ENCODE data around the gene TECR.
A peak's percentile ranks its signal among the peaks of the same experiment; 100 is the strongest.

The TECR gene

GRCh38 chr19:14510311-14511228, 18.8 kb upstream of the TECR start:
- DNase-seq: peak; percentile 61

- no peak for DNase-seq
Observed at GRCh38 chr19:14511229-14511593, 18.2 kb upstream of the TECR start.

GRCh38 chr19:14512406-14512961, 16.9 kb upstream of the TECR start:
- DNase-seq: no peak

GRCh38 chr19:14514215-14514863, 15.1 kb upstream of the TECR start:
- DNase-seq: no peak

- DNase-seq: no peak
Observed at GRCh38 chr19:14515501-14516047, 13.8 kb upstream of the TECR start.

GRCh38 chr19:14516048-14516534, 13.3 kb upstream of the TECR start:
- no peak for DNase-seq

- DNase-seq: no peak
Observed at GRCh38 chr19:14516746-14517438, 12.5 kb upstream of the TECR start.

- no peak for DNase-seq
Observed at GRCh38 chr19:14517446-14517839, 12.0 kb upstream of the TECR start.

GRCh38 chr19:14517840-14518505, 11.4 kb upstream of the TECR start, which contains the start of gene DNAJB1:
TSS of gene DNAJB1 (minus strand) at chr19:14518397. CDS start at chr19:14518349, 48 bp downstream.
- DNase-seq: peak; percentile 45

GRCh38 chr19:14519245-14519859, 10.0 kb upstream of the TECR start:
- DNase-seq: no peak

GRCh38 chr19:14519860-14520407, 9.5 kb upstream of the TECR start:
- DNase-seq: no peak

GRCh38 chr19:14520543-14520942, 8.9 kb upstream of the TECR start:
- no peak for DNase-seq

GRCh38 chr19:14525729-14526128, 3.7 kb upstream of the TECR start:
- DNase-seq: peak; percentile 41

GRCh38 chr19:14526423-14526822, 3.0 kb upstream of the TECR start:
- DNase-seq: no peak

GRCh38 chr19:14528419-14529253, 758 bp upstream of the TECR start:
- DNase-seq: no peak

- DNase-seq: no peak
Observed at GRCh38 chr19:14530005-14530348, 583 bp downstream of the TECR start.

GRCh38 chr19:14530506-14530905, 1.1 kb downstream of the TECR start:
- no peak for DNase-seq

GRCh38 chr19:14533450-14533849, 4.1 kb downstream of the TECR start:
- no peak for DNase-seq

- no peak for DNase-seq
Observed at GRCh38 chr19:14536926-14537692, 7.7 kb downstream of the TECR start.

Measured in NCI-H2171 treated with DMSO at 0.1 percent for 48 hours (cell line).